PC-9 (cell line): ENCODE results near the gene ZNF580. TPM values are rescaled to one million over a fixed set of nuclear protein-coding genes. Genes with fewer than 3 reads are reported as not detected.

Experiments
- BruUV-seq: library from RNA; stranded (reverse); fragments of 400-500 nt; replicated peaks from 2 replicates; lab custom pipeline; 2021; lab: Mats Ljungman, UMichigan
- CTCF ChIA-PET: fragments of 300-600 bp; sonication (Branson Sonifier 250); formaldehyde crosslinking; loops from one replicate; lab custom pipeline; 2022; ENCODE audit warnings: antibody characterized with exemption; lab: Charles Lee
- POLR2A ChIA-PET: fragments of 300-600 bp; sonication (Branson Sonifier 250); formaldehyde crosslinking; loops from one replicate; lab custom pipeline; 2022; ENCODE audit warnings: antibody characterized with exemption; ENCODE audit not compliant: unreplicated experiment; lab: Charles Lee
- DNase-seq, 2 experiments: peaks; one replicate each; pipeline versions ENCODE4 v3.0.0 to v3.0.0-alpha.2; 2015 to 2022; ENCODE audit warnings: mixed read lengths in 1 of 2
- H2AFZ ChIP-seq: fragments of 200-600 bp; sonication (generic); 2 replicates; pipeline ENCODE4 v1.8.1; 2017; ENCODE audit warnings: antibody characterized with exemption
- H3F3A ChIP-seq: fragments of 200-600 bp; sonication (generic); 2 replicates; pipeline ENCODE4 v1.8.1; 2017; ENCODE audit warnings: antibody characterized with exemption, mild to moderate bottlenecking, low read depth; ENCODE audit not compliant: insufficient read depth
- H3K27ac ChIP-seq: fragments of 200-600 bp; sonication (generic); 2 replicates; pipeline ENCODE4 v1.6.1; 2016; ENCODE audit warnings: mixed run types
- H3K27me3 ChIP-seq: fragments of 200-600 bp; sonication (generic); 2 replicates; pipeline ENCODE4 v1.6.1; 2016; ENCODE audit warnings: low read depth, mixed run types; ENCODE audit not compliant: insufficient read depth
- H3K36me3 ChIP-seq: fragments of 200-600 bp; sonication (generic); 2 replicates; pipeline ENCODE4 v1.6.1; 2016; ENCODE audit warnings: low read depth, mixed run types
- H3K4me1 ChIP-seq: fragments of 200-600 bp; sonication (generic); replicated peaks from 2 replicates; pipeline ENCODE4 v1.6.1; 2016; ENCODE audit warnings: mixed run types; ENCODE audit not compliant: insufficient read depth
- H3K4me2 ChIP-seq: fragments of 200-600 bp; sonication (generic); 2 replicates; pipeline ENCODE4 v1.6.1; 2017; ENCODE audit warnings: mixed run types
- H3K4me3 ChIP-seq: fragments of 200-600 bp; sonication (generic); 2 replicates; pipeline ENCODE4 v1.6.1; 2016; ENCODE audit warnings: mixed run types
- H3K79me2 ChIP-seq: fragments of 200-600 bp; sonication (generic); 2 replicates; pipeline ENCODE4 v1.6.1; 2017; ENCODE audit warnings: low read depth, mixed run types
- H3K9me2 ChIP-seq: fragments of 200-600 bp; sonication (generic); 2 replicates; pipeline ENCODE4 v1.8.1; 2017; ENCODE audit warnings: mild to moderate bottlenecking; ENCODE audit not compliant: insufficient read depth
- H3K9me3 ChIP-seq: fragments of 200-600 bp; sonication (generic); 2 replicates; pipeline ENCODE4 v1.8.1; 2016; ENCODE audit warnings: low read depth; ENCODE audit not compliant: insufficient read depth
- H4K20me1 ChIP-seq: fragments of 200-600 bp; sonication (generic); 2 replicates; pipeline ENCODE4 v1.8.1; 2017; ENCODE audit not compliant: insufficient read depth
- CTCF ChIP-seq: fragments of 200-600 bp; sonication (generic); conservative IDR thresholded peaks from 2 replicates; pipeline ENCODE4 v1.6.1; 2017; ENCODE audit warnings: mixed run types, antibody characterized with exemption, mild to moderate bottlenecking, moderate library complexity
- EZH2 ChIP-seq: fragments of 200-600 bp; sonication (generic); IDR thresholded peaks from 2 replicates; pipeline ENCODE4 v1.8.0; 2017; ENCODE audit warnings: antibody characterized with exemption, low read depth
- intact Hi-C: fragments of 100-400 bp; cut with micrococcal nuclease; formaldehyde crosslinking; loops from one replicate; pipeline ENCODE4 v1.10.0; 2022; ENCODE audit not compliant: unreplicated experiment
- total RNA-seq: library from RNA; stranded (reverse); gene quantifications from 2 replicates; pipeline ENCODE4 v1.2.3, GENCODE V29; 2021

ZNF580 gene
- total RNA-seq, 1 experiment from 2014 or later, result 56.6 TPM

GRCh38 chr19:55654323-55654867, 13.6 kb downstream of the ZNF580 start:
- H3K9me2 ChIP-seq, result no peaks in the 10 kb centered on the region
- peak; percentile 99 to 100 for DNase-seq
- intact Hi-C loops, result loop anchor here (1.0 to 5.0 kb wide), 3 partner anchors 11 to 488 kb away; partner anchors contain the start of genes ZNF444 and ZNF581
- peak overlapping the region; percentile 95 for H3K27ac ChIP-seq
- CTCF ChIA-PET, result interaction anchor here (0.5 to 1.3 kb wide), 6 partner anchors 14 to 941 kb away, joined by 4 to 8 read pairs (median 5); partner anchors contain the start of gene ZNF71
- POLR2A ChIA-PET, result interaction anchor here (0.6 to 1.4 kb wide), 22 partner anchors 11 to 1206 kb away, joined by 3 to 13 read pairs (median 4); partner anchors contain the start of genes CDC42EP5, FIZ1, LENG9 and UBE2S
- peak overlapping the region; percentile 90 for H2AFZ ChIP-seq
- peaks cover 10% of the 10 kb centered on the region; the same call in 1 of the 2 replicates for H3F3A ChIP-seq
- peaks cover 45% of the 10 kb centered on the region for H3K79me2 ChIP-seq
- no TSS peak for BruUV-seq
- TF ChIP-seq CTCF (0 out of 2 replicates have a peak, but pooled peaks have one; percentile 3), EZH2 (no peak)
- peaks cover 21% of the 10 kb centered on the region for H3K36me3 ChIP-seq
- peaks cover 39% of the 10 kb centered on the region for H4K20me1 ChIP-seq
- H3K9me3 ChIP-seq, result no peaks in the 10 kb centered on the region
- H3K4me3 ChIP-seq, result peak overlapping the region; percentile 72
- H3K27me3 ChIP-seq, result no peaks in the 10 kb centered on the region
- peak overlapping the region; percentile 79 for H3K4me2 ChIP-seq
- H3K4me1 ChIP-seq, result peaks cover 25% of the 10 kb centered on the region

- peak within 1 kb of the TSS; percentile 95 for H3K27ac ChIP-seq
- ChIA-PET POLR2A (interaction anchor here (0.6 to 1.4 kb wide), 16 partner anchors 12 to 1206 kb away, joined by 3 to 13 read pairs (median 4); partner anchors contain the start of genes CDC42EP5, FIZ1, LENG9 and UBE2S), CTCF (interaction anchor here (0.5 to 1.3 kb wide), 4 partner anchors 13 to 940 kb away, joined by 4 to 8 read pairs (median 6); partner anchors contain the start of gene ZNF71)
- H3K27me3 ChIP-seq, result no peaks in the 10 kb centered on the region
- H3K36me3 ChIP-seq, result peaks cover 26% of the 10 kb centered on the region
- BruUV-seq, result no TSS peak
- TF ChIP-seq EZH2 (no peak), CTCF (0 out of 2 replicates have a peak, but pooled peaks have one; percentile 4)
- peak; percentile 71 to 97 for DNase-seq
- H3K79me2 ChIP-seq, result peaks cover 52% of the 10 kb centered on the region
- H3K4me3 ChIP-seq, result peak within 1 kb of the TSS; percentile 93
- H3K9me2 ChIP-seq, result no peaks in the 10 kb centered on the region
- H3K4me2 ChIP-seq, result peak within 1 kb of the TSS; percentile 99
- intact Hi-C loops, result loop anchor here (1.0 to 5.0 kb wide), 3 partner anchors 12 to 487 kb away; partner anchors contain the start of genes ZNF444 and ZNF581
- peaks cover 46% of the 10 kb centered on the region for H4K20me1 ChIP-seq
- H3K4me1 ChIP-seq, result peaks cover 25% of the 10 kb centered on the region
- H2AFZ ChIP-seq, result peak within 1 kb of the TSS; percentile 90
- no peaks in the 10 kb centered on the region for H3K9me3 ChIP-seq
- peaks cover 10% of the 10 kb centered on the region; the same call in 1 of the 2 replicates for H3F3A ChIP-seq
Observed at GRCh38 chr19:55654868-55655647, 14.3 kb downstream of the ZNF580 start, which contains the start of gene U2AF2. Gene U2AF2 (plus strand): TSS chr19:55655035. CDS start chr19:55655105, 70 bp downstream.

- Histone ChIP-seq H3K79me2 (peaks cover 58% of the 10 kb centered on the region), H3K36me3 (peaks cover 26% of the 10 kb centered on the region), H3F3A (peaks cover 10% of the 10 kb centered on the region; the same call in 1 of the 2 replicates), H3K4me3 (peak overlapping the region; percentile 93), H2AFZ (peak overlapping the region; percentile 56; the same call in 1 of the 2 replicates), H3K27me3 (no peaks in the 10 kb centered on the region), H3K4me1 (peaks cover 25% of the 10 kb centered on the region), H3K4me2 (peak overlapping the region; percentile 99), H4K20me1 (peaks cover 52% of the 10 kb centered on the region), H3K27ac (peak overlapping the region; percentile 95), H3K9me2 (no peaks in the 10 kb centered on the region), H3K9me3 (no peaks in the 10 kb centered on the region)
- no peak for TF ChIP-seq EZH2
- no peak for TF ChIP-seq CTCF
- ChIA-PET POLR2A (no interaction called here), CTCF (no interaction called here)
- DNase-seq, result no peak
- BruUV-seq, result TSS peak; percentile 43
- intact Hi-C loops, result loop anchor here (2.0 kb wide), 1 partner anchor 21 kb away; no protein-coding TSS in a partner anchor
Observed at GRCh38 chr19:55655648-55656040, 14.8 kb downstream of the ZNF580 start.
